HepG2 (cell line): ENCODE results near the gene SPAG8. TPM values are rescaled to one million over a fixed set of nuclear protein-coding genes. Genes with fewer than 3 reads are reported as not detected.

Experiments
- ARNTL ChIP-seq: sonication (generic); formaldehyde crosslinking; IDR thresholded peaks from 2 replicates; pipeline ENCODE4 v1.4.0; 2020; ENCODE audit warnings: mild to moderate bottlenecking, missing genetic modification reagents
- HDAC6 ChIP-seq: fragments of 200-600 bp; sonication (generic); IDR thresholded peaks from 2 replicates; pipeline ENCODE4 v1.7.0; 2017; ENCODE audit warnings: mild to moderate bottlenecking, antibody characterized with exemption, low read length, low read depth
- KLF13 ChIP-seq: sonication (generic); formaldehyde crosslinking; IDR thresholded peaks from 2 replicates; pipeline ENCODE4 v1.4.0; 2020; ENCODE audit warnings: mild to moderate bottlenecking, missing genetic modification reagents
- LCORL ChIP-seq, 2 experiments: fragments of 450-650 bp in 1 of 2; sonication (generic) in 1 of 2; formaldehyde crosslinking in 1 of 2; IDR thresholded peaks; 2 replicates each; pipeline versions ENCODE4 v1.5.0 to v1.6.1; 2017 to 2020; ENCODE audit warnings: antibody characterized with exemption in 1 of 2, missing genetic modification reagents in 1 of 2
- NCOR1 ChIP-seq: fragments of 200-600 bp; sonication (generic); IDR thresholded peaks from 2 replicates; pipeline ENCODE4 v1.7.0; 2017; ENCODE audit warnings: antibody characterized with exemption, low read length, borderline replicate concordance
- NFATC3 ChIP-seq: sonication (generic); formaldehyde crosslinking; IDR thresholded peaks from 2 replicates; pipeline ENCODE4 v1.5.1; 2020; ENCODE audit warnings: mild to moderate bottlenecking, missing genetic modification reagents
- SMAD1 ChIP-seq: sonication (generic); formaldehyde crosslinking; IDR thresholded peaks from 2 replicates; pipeline ENCODE4 v1.4.0; 2020; ENCODE audit warnings: missing genetic modification reagents, low read depth, mild to moderate bottlenecking, borderline replicate concordance
- SOX13 ChIP-seq, 3 experiments: fragments of 450-650 bp in 1 of 3; sonication (generic) in 1 of 3; formaldehyde crosslinking in 1 of 3; IDR thresholded peaks in 2 of 3; conservative IDR thresholded peaks in 1 of 3; 2 replicates each; pipeline versions ENCODE4 v1.5.0 to v1.6.1; 2016 to 2020; ENCODE audit warnings: antibody characterized with exemption in 1 of 3, mild to moderate bottlenecking in 1 of 3, missing compliant biosample characterization in 1 of 3, missing genetic modification reagents in 1 of 3, moderate library complexity in 1 of 3
- THAP11 ChIP-seq: IDR thresholded peaks from 2 replicates; pipeline ENCODE4 v1.6.1; 2016; ENCODE audit warnings: missing biosample characterization, missing genetic modification reagents
- YEATS4 ChIP-seq: sonication (generic); formaldehyde crosslinking; IDR thresholded peaks from 2 replicates; pipeline ENCODE4 v1.4.0; 2020; ENCODE audit warnings: missing genetic modification reagents, borderline replicate concordance
- ZNF101 ChIP-seq: sonication (generic); formaldehyde crosslinking; IDR thresholded peaks from 2 replicates; pipeline ENCODE4 v1.4.0; 2020; ENCODE audit warnings: mild to moderate bottlenecking, low read depth, missing genetic modification reagents, borderline replicate concordance
- ZNF30 ChIP-seq: sonication (generic); formaldehyde crosslinking; IDR thresholded peaks from 2 replicates; pipeline ENCODE4 v1.5.0; 2020; ENCODE audit warnings: mild to moderate bottlenecking, missing genetic modification reagents
- ZZZ3 ChIP-seq: sonication (generic); formaldehyde crosslinking; IDR thresholded peaks from 2 replicates; pipeline ENCODE4 v1.4.0; 2020; ENCODE audit warnings: missing genetic modification reagents, mild to moderate bottlenecking, borderline replicate concordance
- polyA plus RNA-seq, 8 experiments: library from polyadenylated mRNA; depleted of rRNA in 3 of 8; stranded (reverse) in 7 of 8; unstranded in 1 of 8; fragments of >200 nt; fragmentation: Illumina TruSeq in 4 of 8; extraction: Trizol in 4 of 8; gene quantifications; 2 replicates each; pipeline versions ENCODE4 v1.2.1 to v1.2.3, GENCODE V29; 2011 to 2016; ENCODE audit warnings: low read depth in 4 of 8, missing spikeins in 1 of 8, mixed read lengths in 1 of 8; ENCODE audit not compliant: insufficient read depth in 1 of 8
- total RNA-seq, 5 experiments: library from RNA; depleted of rRNA; stranded (reverse); fragments of >200 nt; fragmentation: Illumina TruSeq; extraction: Trizol; gene quantifications; 2 replicates each; pipeline ENCODE4 v1.2.3, GENCODE V29; 2016; ENCODE audit warnings: low read depth in 1 of 5
- TF ChIP-seq, protein P1 (sequence below): sonication (generic); formaldehyde crosslinking; IDR thresholded peaks from 2 replicates; pipeline ENCODE4 v1.8.0; 2023; ENCODE audit warnings: mild to moderate bottlenecking, missing genetic modification reagents
- TF ChIP-seq, protein P2 (sequence below): sonication (generic); formaldehyde crosslinking; IDR thresholded peaks from 2 replicates; pipeline ENCODE4 v1.4.0; 2020; ENCODE audit warnings: missing genetic modification reagents
- TF ChIP-seq, protein P3 (sequence below): sonication (generic); formaldehyde crosslinking; IDR thresholded peaks from 2 replicates; pipeline ENCODE4 v1.8.1; 2023; ENCODE audit warnings: mild to moderate bottlenecking, missing genetic modification reagents
- TF ChIP-seq, protein P4 (sequence below): sonication (generic); formaldehyde crosslinking; IDR thresholded peaks from 2 replicates; pipeline ENCODE4 v1.4.0; 2020; ENCODE audit warnings: missing genetic modification reagents

Gene SPAG8
- total and polyA plus RNA-seq, 2 of the 13 experiments (the other 11 are each of a cell fraction or from before 2014, with no cell fraction given): 0.18 to 0.27 TPM

DNA sequence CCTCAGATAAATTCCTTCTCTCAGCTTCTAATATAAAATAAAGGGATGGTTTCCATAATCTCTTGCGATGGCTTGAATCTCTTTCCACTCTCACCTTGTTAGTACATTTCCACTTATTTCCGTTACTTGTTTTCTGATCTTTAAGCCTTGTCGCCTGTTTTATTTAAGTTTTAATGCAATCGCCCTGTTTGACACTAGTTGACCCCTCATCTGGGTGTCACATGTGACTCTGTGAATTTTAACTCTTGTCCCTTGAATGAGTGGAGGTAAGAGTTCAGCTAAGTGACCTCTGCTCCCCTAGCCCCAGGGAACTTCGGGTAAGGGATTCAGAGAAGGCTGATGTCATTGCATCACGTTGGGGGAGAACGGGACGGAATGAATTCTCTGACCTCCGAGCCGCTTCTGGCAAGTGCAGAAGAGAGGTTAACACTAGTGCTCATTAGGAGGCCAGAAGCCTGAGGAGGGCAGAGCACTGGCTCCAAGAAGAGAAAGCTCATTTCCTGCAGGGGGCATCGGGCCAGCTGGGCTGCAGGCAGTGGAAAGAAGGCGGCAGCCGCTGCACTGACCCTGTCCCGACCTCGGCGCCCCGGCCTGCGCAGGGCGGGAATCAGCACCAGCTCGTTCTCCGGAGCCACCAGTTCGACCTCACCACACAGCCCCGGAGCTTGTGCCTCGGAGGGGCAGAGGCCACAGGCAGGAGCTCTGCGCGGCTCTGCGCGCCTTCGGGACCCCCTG, 2.2 kb upstream of the SPAG8 start (continued):
- TF ChIP-seq, protein P1, sequence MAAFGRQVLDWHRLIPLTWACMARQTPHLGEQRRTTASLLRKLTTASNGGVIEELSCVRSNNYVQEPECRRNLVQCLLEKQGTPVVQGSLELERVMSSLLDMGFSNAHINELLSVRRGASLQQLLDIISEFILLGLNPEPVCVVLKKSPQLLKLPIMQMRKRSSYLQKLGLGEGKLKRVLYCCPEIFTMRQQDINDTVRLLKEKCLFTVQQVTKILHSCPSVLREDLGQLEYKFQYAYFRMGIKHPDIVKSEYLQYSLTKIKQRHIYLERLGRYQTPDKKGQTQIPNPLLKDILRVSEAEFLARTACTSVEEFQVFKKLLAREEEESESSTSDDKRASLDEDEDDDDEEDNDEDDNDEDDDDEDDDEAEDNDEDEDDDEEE (CRISPR knock-in tag): 0 out of 2 replicates have a peak, but pooled peaks have one; percentile 20
- TF ChIP-seq, protein P2, sequence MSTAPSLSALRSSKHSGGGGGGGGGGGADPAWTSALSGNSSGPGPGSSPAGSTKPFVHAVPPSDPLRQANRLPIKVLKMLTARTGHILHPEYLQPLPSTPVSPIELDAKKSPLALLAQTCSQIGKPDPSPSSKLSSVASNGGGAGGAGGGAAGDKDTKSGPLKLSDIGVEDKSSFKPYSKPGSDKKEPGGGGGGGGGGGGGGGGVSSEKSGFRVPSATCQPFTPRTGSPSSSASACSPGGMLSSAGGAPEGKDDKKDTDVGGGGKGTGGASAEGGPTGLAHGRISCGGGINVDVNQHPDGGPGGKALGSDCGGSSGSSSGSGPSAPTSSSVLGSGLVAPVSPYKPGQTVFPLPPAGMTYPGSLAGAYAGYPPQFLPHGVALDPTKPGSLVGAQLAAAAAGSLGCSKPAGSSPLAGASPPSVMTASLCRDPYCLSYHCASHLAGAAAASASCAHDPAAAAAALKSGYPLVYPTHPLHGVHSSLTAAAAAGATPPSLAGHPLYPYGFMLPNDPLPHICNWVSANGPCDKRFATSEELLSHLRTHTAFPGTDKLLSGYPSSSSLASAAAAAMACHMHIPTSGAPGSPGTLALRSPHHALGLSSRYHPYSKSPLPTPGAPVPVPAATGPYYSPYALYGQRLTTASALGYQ (CRISPR knock-in tag): no peak
- TF ChIP-seq KLF13 (CRISPR knock-in tag) (no peak), ARNTL (CRISPR knock-in tag) (peak; percentile 84; the same call in 1 of the 2 replicates), NFATC3 (no peak), THAP11 (CRISPR knock-in tag) (no peak; the same call in 1 of the 2 replicates), ZNF101 (CRISPR knock-in tag) (no peak), NCOR1 (no peak), ZZZ3 (CRISPR knock-in tag) (no peak), HDAC6 (no peak), SMAD1 (no peak), LCORL (IDR thresholded peaks at IDR 0.05) (no peak), LCORL (CRISPR knock-in tag; IDR thresholded peaks at IDR 0.05) (no peak), ZNF30 (no peak), YEATS4 (no peak), SOX13 (IDR thresholded peaks at IDR 0.05) (no peak), SOX13 (CRISPR knock-in tag; conservative IDR thresholded peaks at IDR 0.05 in 1 of 2, IDR thresholded peaks at IDR 0.05 in 1 of 2) (no peak)
- TF ChIP-seq, protein P3, sequence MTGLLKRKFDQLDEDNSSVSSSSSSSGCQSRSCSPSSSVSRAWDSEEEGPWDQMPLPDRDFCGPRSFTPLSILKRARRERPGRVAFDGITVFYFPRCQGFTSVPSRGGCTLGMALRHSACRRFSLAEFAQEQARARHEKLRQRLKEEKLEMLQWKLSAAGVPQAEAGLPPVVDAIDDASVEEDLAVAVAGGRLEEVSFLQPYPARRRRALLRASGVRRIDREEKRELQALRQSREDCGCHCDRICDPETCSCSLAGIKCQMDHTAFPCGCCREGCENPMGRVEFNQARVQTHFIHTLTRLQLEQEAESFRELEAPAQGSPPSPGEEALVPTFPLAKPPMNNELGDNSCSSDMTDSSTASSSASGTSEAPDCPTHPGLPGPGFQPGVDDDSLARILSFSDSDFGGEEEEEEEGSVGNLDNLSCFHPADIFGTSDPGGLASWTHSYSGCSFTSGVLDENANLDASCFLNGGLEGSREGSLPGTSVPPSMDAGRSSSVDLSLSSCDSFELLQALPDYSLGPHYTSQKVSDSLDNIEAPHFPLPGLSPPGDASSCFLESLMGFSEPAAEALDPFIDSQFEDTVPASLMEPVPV (CRISPR knock-in tag): no peak
- TF ChIP-seq, protein P4, sequence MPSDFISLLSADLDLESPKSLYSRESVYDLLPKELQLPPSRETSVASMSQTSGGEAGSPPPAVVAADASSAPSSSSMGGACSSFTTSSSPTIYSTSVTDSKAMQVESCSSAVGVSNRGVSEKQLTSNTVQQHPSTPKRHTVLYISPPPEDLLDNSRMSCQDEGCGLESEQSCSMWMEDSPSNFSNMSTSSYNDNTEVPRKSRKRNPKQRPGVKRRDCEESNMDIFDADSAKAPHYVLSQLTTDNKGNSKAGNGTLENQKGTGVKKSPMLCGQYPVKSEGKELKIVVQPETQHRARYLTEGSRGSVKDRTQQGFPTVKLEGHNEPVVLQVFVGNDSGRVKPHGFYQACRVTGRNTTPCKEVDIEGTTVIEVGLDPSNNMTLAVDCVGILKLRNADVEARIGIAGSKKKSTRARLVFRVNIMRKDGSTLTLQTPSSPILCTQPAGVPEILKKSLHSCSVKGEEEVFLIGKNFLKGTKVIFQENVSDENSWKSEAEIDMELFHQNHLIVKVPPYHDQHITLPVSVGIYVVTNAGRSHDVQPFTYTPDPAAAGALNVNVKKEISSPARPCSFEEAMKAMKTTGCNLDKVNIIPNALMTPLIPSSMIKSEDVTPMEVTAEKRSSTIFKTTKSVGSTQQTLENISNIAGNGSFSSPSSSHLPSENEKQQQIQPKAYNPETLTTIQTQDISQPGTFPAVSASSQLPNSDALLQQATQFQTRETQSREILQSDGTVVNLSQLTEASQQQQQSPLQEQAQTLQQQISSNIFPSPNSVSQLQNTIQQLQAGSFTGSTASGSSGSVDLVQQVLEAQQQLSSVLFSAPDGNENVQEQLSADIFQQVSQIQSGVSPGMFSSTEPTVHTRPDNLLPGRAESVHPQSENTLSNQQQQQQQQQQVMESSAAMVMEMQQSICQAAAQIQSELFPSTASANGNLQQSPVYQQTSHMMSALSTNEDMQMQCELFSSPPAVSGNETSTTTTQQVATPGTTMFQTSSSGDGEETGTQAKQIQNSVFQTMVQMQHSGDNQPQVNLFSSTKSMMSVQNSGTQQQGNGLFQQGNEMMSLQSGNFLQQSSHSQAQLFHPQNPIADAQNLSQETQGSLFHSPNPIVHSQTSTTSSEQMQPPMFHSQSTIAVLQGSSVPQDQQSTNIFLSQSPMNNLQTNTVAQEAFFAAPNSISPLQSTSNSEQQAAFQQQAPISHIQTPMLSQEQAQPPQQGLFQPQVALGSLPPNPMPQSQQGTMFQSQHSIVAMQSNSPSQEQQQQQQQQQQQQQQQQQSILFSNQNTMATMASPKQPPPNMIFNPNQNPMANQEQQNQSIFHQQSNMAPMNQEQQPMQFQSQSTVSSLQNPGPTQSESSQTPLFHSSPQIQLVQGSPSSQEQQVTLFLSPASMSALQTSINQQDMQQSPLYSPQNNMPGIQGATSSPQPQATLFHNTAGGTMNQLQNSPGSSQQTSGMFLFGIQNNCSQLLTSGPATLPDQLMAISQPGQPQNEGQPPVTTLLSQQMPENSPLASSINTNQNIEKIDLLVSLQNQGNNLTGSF (CRISPR knock-in tag): no peak
